Fibroblast of the aortic adventitia (primary cell): ENCODE data around the gene SIAH3. TPM values are rescaled to one million over a fixed set of nuclear protein-coding genes. Genes with fewer than 3 reads are reported as not detected.
A peak's percentile ranks its signal among the peaks of the same experiment; 100 is the strongest.

Experiments
- DNase-seq: peaks from one replicate; pipeline ENCODE4 v3.0.0-alpha.2; 2010; ENCODE audit warnings: low read depth
- H3K4me3 ChIP-seq: 2 replicates; pipeline ENCODE4 v1.5.1; 2011; ENCODE audit warnings: low read depth, mild to moderate bottlenecking, control low read depth, low read length, moderate library complexity
- CTCF ChIP-seq: IDR thresholded peaks from 2 replicates; pipeline ENCODE4 v1.5.1; 2011; ENCODE audit warnings: mild to moderate bottlenecking, low read length, control low read depth, inconsistent platforms; ENCODE audit not compliant: insufficient read depth
- total RNA-seq: library from RNA; depleted of rRNA; stranded (reverse); fragments of >200 nt; gene quantifications from 2 replicates; pipeline ENCODE4 v1.2.3, GENCODE V29; 2012; ENCODE audit warnings: low replicate concordance

SIAH3 gene
- total RNA-seq, 1 donor = not detected

- TF ChIP-seq CTCF = no peak
Measured at GRCh38 chr13:45787346-45787745, 64.2 kb downstream of the SIAH3 start.

GRCh38 chr13:45786293-45786920 lies 65.1 kb downstream of the SIAH3 start:
- H3K4me3 ChIP-seq = no peak overlapping the region
- DNase-seq = no peak
- no peak for TF ChIP-seq CTCF

More at GRCh38 chr13:45787346-45787745, 64.2 kb downstream of the SIAH3 start:
- DNase-seq = no peak
- H3K4me3 ChIP-seq = no peak overlapping the region

- TF ChIP-seq CTCF = no peak
- DNase-seq = no peak
- no peak overlapping the region for H3K4me3 ChIP-seq
Measured at GRCh38 chr13:45784755-45785675, 66.5 kb downstream of the SIAH3 start.

GRCh38 chr13:45783346-45784043 lies 68.1 kb downstream of the SIAH3 start:
- DNase-seq = no peak
- H3K4me3 ChIP-seq = no peak overlapping the region
- no peak for TF ChIP-seq CTCF

- no peak overlapping the region for H3K4me3 ChIP-seq
- no peak for TF ChIP-seq CTCF
- DNase-seq = no peak
Measured at GRCh38 chr13:45782327-45783045, 69.1 kb downstream of the SIAH3 start.

- TF ChIP-seq CTCF = no peak
- H3K4me3 ChIP-seq = no peak overlapping the region
- peak; percentile 22 for DNase-seq
Measured at GRCh38 chr13:45781553-45782326, 69.8 kb downstream of the SIAH3 start.
